ENCODE data around the gene TSR3.

The TSR3 gene

DNA sequence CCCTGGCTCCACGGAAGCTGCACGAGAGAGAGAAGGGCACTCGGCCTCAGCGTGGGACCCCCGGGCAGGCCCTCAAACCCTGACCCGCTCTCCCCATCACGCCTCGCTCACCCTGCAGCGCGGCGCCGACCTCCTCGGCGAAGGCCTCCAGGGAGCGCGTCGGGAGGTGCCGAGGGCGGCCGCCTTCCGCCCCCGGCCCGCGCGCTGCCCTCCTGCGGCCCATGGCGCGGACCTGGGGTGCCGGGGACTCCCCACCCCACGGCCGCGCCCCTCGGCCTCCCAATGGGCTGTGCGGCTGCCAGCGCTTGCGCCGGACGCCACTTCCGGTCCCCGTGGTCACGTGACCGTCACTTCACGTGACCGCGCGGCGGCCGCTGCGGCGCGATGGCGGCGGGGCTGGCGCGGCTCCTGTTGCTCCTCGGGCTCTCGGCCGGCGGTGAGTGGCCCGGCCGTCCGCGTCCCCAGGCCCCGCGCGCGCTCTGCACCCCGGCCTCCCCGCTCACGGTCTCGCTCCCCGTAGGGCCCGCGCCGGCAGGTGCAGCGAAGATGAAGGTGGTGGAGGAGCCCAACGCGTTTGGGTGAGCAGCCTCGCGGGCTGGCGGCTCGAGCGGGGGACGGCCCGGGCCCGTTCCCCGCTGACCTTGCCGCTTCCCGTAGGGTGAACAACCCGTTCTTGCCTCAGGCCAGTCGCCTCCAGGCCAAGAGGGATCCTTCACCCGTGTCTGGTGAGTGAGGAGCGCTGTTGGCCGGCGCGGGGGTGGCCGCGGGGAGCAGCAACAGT is at the start of gene TSR3, which contains the start of gene GNPTG:
Gene TSR3 (minus strand): TSS at position 297 of the 781 bp plus-strand sequence. CDS start 74 bp downstream, at position 223.
Gene GNPTG (plus strand): TSS at position 350 of the 781 bp plus-strand sequence. CDS start 35 bp downstream, at position 385.
- DNase-seq, result peak; percentile 96 to 99 (median 98)

DNA sequence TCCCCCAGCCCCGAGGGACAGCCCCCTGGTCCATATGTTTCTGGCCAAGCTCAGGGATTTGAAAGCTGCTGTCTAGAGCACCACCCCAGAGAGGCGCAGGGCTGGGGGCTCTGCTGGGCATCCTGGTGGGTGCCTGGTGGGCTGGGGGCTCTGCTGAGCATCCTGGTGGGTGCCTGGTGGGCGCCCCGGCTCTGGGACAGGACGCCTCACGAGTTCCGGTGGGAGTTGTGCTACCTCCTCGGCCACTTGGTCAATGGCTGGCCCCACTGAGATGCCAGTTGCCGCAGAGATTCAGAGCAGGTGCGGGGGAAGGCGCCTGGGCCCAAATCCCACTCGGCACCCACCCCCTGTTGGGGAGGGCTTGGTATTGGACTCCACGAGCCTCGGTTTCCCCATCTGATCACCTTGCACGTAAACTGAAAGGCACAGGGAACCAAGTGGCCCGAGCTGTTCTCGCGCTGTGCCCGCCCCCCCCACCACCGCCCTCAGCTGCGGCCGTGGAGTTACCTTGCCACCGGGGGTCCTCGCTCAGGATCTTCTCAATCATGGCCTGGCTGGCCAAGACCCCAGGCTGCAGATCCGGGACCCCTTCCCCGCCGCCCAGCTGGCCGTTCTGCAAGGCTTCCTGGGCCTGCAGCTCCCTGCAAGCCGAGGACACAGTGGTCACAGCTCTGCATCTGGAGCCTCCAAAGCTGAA is 49.5 kb upstream of the TSR3 start:
- no peak for DNase-seq

DNA sequence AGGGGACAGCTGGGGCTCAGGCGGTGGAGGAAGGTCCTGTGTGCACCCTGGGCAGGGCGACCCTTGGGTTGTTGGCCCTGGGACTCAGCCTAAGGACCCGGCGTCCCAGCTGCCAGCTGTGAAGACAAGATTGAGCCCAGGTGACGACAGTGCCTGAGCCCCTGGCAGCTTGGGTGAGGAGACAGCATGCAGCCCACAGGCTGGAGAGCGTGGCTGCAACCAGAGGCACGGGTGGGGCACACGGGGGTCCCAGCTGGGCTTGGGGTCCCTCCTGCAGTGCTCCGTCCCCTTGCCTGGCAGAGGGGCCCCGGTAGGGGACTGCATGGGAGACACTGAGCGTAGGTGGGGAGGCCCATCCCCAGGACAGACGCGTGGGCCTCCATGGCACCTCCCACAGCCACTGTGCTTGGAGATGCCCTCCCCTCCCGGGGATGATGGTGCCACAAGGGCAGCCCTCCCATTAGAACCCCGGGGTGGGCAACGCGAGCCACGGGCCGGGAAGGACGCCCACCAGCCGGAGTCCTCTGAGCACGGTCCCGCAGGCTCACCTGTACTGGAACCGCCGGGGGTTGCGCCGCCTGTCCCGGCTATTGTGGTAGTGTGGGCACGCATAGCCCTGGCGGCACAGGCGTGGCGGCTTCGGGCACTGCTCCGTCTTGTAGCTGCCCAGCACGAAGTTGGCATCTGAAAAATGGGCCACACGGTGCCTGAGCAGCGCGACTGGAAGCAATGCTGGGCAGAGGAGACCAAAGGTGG is 47.3 kb upstream of the TSR3 start:
- no peak for DNase-seq

DNA sequence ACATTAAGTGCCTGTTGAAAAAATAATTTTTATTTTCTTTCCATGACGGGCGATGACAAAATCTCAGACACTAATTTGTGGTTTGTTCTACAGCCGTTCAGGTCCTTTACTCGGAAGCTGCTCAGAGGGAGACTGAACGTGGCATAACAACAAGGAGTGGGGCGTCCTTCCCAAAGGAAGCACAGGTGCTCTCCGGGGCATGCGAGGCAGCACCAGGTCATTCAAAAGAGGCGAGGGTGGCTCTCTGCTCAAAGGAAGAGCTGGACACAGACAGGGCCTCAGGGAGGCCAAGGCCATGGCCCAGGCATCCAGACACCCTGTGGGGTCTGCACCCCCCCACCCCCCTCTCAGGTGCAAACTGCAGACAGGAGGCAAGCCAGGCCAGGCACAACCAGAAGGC is 46.7 kb upstream of the TSR3 start:
- no peak for DNase-seq

DNA sequence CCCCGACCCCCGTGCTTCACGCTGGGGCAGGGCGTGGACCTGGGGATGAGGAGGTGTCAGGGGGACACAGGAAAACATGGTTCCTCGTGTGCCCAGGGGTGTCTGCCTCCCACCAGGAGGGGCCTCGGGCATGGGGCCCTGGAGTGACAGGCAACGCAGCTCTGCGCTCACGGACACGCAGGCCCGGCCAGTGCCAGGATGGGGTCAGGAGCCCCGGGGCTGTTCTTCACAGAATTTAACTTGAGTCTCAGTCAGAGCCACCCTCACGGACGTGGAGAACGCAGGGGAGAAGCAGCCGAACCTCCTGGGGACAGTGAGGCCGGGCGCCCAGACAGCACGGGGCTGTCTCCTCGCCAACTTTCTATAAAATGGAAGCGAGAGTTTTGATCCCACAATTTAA is 46.1 kb upstream of the TSR3 start:
- DNase-seq, result no peak

DNA sequence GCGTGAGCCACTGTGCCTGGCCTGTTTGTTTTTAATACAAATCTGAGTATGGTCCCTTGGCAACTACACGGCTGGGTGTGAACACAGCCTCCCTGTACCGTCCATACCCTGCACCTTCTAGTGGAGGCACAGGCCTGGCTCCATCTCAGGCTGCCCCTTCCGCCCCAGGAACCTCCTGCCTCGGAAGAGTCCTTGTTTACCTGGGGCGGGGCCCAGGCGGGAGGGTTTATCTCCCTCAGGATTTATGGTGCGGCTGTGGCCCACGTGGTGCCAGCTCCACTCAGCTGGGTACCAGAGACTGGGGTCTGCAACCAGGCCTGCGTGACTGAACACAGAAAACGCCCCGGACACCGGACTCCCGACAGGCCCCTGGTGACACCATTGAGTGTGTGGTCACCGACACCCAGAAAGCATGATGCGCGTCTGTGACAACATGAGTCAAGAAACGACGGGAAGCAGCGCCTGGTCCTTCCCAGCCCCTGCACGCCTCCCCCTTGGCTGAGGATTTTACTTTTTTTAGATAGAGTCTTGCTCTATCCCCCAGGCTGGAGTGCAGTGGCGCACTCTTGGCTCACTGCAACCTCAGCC is 43.9 kb upstream of the TSR3 start:
- no peak for DNase-seq

DNA sequence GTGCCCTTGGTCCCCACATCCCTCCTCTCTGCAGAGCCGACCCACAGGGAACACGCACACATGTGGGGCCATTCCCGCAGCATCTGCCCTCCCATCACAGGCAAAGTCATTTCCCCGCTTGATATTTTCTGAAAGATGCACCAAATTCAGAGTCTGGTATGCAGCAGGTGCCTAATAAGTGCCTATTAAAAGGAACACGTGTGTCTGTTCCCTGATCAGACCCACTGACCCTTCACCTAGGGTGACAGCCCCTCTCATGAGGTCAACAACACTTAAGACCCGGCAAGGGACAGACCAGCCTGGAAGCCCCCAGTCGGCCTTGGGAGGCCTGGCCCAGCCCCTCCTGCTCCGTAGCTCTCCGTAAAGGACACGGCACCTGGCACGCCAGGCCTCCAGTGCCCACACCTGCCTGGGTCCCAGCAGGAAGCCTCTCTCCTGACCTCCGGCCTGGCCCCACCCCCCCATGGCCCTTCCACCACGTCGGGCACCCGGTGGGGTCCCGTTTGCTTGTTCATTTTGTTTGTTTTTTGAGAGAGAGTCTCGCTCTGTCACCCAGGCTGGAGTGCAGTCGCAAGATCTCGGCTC is 42.8 kb upstream of the TSR3 start:
- no peak for DNase-seq

DNA sequence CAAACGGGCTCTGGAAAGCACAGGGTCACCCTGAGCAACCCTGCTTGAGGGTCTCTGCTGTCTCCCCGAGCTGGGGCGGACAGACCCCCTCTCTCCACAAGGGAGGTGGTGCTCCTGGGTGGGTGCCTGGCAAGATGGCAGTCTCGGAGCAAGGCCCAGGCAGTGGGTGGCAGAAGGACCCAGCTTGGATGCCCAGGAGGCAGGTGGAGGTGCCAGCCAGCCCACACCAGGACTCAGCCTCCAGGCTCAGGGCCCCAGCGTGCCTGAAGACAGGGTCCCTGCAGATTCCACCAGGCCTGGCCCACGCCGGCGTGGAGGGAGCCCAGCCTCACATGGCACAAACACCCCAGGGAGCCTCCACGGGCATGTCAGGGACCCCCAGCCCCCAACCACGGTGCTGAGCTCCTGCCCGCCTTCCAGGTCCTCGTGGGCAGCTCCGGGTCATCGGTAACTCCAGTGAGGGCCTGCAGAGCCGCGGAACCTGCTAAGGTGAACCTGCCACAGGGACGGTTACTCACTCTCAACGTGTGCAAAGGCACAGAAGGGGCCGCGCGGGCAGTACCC is 42.0 kb upstream of the TSR3 start:
- no peak for DNase-seq

DNA sequence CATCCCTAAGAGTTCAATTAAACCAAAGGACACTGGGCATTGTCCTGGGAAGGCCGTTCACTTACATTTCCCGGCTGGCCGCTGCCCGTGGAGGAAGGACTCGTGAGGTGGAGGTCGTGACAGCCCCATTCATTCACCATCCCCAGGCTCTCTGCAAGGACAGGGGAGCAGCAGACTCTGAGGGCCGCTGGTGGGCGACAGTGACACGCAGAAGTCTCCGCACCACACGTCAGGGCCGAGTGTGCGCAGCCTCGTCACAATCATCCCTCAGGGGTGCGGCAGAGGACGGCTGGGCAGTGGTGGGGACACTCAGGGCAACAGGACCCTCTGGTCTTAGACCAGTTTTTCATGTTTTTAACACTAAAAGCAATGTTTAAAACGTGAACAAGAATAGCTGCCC is 41.1 kb upstream of the TSR3 start:
- no peak for DNase-seq

DNA sequence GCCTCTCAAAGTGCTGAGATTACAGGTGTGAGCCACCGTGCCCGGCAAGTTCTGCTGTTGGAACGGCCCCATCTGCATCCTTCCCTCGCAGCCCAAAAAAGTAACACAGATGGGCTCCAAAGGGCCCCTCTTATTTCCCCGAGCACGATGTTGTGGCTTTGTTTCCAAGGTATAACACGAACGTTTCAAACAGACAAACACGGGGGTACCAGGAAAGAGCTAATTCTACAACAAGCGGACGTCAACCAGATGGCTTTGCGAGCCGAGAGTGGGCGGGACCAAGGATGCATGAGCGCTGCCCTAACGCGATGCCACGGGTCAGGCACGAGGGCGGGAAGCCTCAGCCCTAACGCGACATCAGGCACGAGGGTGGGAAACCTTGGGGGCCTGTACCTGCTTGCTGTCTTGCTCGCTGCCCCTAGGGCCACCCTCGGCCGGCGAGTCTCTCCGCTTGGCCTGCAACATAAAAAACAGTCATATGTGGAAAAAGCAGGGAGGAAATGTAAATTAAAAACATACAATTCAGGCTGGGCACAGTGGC is 38.6 kb upstream of the TSR3 start:
- no peak for DNase-seq

DNA sequence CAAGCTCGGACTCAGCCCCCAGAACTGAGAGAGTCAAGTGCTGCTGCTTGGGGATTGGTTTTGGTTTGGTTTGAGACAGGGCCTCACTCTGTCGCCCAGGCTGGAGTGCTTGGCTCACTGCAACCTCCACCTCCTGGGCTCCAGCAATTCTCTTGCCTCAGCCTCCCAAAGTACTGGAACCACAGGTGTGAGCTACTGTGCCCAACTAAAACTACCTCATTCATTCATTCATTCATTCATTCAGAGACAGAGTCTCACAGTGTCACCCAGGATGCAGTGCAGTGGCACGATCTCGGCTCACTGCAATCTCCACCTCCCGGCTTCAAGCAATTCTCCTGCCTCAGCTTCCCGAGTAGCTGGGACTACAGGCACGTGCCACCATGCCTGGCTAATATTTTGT is 38.1 kb upstream of the TSR3 start:
- DNase-seq, result no peak

DNA sequence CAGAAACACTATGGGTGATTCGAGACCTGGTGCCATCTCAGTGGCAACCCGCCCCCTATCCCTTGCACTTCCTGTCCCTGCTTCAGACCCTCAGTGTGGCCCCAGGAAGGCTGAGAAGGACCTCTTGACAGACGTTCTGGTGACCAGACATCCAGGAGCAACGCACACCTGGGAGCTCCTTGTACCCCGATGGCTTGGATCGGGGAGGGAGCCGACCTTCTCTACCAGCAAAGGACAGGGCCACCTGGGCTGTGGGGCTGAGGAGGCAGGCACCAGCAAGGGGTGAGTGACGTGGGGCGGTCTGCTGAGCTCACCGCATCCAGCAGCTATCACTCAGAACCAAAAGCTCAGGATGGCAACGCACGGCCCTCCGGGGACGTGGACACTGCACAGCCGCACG is 35.7 kb upstream of the TSR3 start:
- no peak for DNase-seq

DNA sequence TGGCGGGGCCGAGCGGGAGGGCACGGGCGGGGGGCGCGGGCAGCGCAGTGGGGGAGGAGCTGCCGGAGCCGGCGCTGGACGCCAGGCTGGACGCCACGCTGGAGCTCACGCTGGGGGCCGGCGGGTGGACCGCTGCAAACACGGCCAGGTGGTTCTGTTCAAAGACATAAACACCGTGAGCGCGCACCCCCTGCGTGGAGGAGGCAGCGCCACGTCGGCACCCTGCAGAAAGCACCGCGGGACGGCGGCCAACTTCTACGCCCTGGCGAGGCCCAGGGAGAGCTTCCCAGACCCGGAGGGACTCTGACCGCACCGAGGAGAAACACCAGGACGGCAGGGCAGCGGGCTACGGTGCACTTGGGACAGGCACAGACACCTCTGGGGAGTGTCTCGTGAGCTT is 33.6 kb upstream of the TSR3 start:
- DNase-seq, result no peak

DNA sequence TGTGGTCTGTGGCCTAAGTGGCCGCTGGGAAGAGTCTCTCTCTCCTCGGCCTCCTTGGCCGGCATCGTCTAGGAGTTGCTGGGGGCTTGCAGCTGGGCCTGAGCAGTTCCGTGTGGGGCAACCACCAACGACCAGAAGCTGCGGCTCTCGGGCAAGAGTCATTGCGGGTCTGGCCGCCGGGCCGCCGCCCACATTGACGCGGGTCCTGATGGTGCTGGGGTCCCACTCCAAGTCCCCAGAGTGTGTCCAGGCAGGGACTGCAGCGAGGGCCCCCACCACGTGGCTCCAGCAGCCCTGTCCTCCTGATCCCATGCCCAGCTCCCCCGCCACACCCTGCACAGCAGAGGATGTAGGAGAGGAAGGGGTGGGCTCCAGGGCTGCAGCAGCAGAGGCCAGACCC is 31.9 kb upstream of the TSR3 start:
- DNase-seq, result no peak

DNA sequence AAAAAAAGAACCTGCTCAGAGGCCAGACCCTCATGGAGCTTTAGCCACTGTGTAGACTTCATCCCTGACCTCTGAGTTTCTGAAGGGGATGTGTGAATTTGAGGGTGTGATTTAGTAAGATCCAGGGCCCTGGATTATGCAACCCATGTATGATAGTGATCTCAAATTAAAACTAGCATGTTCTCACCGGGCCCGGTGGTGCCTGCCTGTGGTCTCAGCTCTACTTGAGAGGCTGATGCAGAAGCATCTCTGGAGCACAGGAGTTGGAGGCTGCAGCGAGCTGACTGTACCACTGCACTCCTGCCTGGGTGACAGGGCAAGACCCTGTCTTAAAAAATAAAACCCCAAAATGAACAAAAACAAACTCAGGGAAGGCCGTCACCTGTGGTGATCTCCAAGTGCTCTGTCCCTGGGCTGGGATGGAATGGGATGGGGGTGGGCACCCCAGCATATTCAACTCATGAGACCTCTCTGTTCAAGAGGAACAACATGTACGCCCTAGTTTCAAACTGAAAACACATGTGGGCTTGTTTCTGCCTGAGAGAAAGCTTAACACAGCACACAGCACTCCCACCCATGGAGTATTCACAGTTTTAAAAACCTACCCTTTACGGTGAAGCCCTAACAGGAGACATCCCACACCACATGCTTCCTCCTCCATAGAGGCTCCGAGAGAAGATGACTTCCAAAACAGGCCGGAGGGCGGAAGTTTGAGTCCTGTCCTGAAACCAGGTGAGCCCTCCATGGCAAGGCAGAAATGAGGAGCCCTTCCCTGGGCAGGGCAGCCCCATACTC is 30.1 kb upstream of the TSR3 start:
- DNase-seq, result no peak

DNA sequence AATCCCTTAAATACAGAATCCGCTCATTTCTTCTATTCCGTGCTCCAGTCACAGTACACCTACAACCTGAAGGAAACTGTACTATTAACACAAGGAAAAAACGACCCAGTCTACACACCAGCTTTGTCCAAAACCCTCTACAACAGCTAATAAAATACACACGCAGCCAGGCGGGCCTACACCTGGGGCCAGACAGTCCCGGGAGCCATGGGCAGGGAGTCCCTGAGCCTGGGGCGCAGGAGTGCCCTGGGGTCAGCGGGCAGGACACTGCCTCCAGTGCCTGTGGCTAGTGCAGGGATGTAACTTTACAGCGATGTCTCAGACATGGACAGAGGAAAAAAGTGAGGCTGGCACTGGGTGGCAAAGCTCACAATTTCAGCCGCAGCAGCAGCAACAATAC is 28.5 kb upstream of the TSR3 start:
- DNase-seq, result no peak

DNA sequence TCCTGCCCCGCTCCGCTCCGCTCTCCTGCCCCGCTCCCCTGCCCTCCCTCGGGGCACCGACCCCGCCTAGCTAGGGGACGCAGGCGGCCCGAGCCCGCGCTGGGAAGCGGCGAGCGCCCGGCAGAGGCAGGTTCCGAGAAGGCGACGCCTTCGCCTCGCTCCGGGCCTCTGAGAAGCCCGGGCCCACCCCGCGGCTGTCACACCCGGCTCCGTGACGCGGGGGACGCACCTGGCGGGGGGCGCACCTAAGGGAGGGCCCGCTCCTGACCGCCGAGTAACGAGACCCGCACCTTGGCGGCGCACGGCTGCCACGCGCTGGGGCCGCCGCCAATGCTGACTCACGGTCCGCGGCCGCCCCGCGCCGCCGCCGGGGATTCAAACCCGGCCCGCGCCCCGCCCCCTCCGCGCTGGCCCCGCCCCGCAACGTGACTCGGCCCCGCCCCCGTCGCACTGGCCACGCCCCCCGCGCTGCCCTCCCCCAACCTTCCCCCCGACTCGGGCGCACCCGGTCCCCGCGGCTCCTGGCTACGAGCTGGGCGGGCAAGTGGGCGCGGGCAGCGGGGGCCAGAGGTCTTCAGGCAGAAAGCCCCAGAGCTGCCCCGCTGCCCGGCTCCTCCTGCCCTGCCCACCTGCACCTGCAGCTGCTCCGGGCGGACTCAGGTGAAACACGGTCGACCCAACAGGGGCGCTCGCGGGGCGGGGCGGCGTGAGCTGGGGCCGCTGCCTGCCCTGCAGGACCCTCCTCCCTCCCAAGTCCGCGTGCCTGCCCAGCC is 27.8 kb upstream of the TSR3 start:
- peak; percentile 68 to 90 (median 81) for DNase-seq

DNA sequence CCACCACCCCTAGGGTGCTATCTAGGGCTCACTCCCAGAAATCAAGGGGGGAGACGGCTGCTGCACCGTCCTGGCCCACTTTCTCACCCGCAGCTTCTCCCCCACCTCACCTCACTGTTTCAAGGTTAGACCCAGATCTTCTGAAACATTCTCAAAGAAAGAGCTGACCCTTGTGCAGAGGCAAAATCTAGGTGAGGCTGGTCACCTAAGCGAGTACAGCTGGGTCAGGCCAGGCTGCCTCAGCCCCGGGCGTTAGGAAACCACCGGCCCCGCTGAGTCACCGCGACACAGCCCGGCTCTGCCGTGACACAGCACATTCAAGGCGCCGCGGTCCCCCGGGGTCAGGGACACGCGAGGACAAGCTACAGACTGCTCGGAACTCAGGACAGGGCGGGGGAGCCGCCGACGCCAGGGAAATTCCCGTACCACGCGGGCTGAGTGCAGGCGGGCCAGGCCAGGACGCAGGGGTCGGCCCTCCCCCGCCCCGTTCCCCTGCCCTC is 27.2 kb upstream of the TSR3 start:
- DNase-seq, result peak; percentile 95 to 97 (median 96)

DNA sequence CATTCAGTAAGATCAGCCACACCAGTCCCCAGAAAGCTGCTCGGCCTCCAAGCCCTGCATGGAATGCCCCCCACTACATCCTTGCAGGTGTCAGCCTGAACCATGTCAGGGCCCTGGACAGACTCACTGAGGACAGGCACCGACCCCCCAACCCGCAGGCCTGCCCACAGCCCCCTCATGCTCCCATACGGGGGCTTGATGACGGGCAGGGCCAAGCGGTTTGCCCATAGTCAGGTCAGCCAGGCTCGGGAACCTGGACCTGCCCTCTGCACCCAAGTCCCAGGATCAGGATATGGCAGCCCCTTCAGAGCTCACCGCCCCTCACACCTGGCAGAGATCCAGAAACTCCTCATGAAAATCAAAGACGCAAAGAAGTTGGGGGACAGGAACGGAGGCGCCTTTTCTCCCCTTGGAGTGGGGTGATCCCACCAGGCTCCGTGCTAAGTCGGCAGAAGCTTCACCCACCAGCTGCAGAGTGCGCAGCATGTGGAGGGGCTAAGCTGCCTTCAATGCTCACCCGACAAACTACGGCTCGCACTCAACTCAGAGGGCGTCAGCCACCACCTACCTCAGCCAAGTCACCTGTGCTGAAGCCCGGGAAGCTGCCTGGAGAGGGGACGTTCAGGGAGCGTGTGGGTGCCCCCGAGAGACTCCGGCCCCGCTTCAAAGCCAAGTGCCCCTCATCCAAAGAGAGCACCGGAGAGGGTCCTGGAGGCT is 26.6 kb upstream of the TSR3 start:
- DNase-seq, result no peak
